Left forelimb (tissue), 1 donor: ENCODE data around the gene CPTP.
"Not testable (repeated sequence)": the region's sequence is repeated elsewhere in the genome, so short reads cannot be mapped to it uniquely, and the experiment has no call there.

Experiments used
- DNase-seq: peaks from one replicate; pipeline ENCODE4 v3.0.0-alpha.2; 2018; ENCODE audit warnings: low spot score

CPTP gene

DNA sequence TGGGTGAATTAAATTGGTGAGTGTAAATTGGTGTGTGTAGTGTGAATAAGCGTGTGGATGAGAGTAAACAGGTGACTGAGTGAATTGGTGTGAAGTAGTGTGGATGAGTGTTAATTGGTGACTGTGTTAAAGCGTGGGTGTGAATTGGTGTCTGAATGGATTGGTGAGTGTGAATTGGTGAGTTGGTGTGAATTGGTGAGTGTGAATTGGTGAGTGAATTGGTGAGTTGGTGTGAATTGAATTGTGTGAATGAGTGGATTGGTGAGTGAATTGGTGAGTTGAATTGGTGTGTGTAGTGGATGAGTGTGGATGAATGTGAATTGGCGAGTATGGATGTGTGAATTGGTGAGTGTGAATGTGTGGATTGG is 42.1 kb downstream of the CPTP start:
- DNase-seq, result no peak

DNA sequence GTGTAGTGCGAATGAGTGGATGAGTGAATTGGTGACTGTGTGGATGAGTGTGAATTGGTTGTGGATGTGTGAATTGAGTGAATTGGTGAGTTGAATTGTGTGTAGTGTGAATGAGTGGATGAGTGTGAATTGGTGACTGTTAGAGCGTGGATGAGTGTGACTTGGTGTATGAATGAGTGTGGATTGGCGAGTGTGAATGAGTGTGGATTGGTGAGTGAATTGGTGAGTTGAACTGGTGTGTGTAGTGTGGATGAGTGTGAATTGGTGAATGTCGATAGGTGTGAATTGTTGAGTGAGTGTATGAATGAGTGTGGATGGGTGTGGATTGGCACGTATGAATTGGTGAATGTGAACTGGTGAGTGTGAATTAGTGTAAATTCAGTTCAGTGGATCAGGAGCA is 42.7 kb downstream of the CPTP start:
- no peak for DNase-seq

DNA sequence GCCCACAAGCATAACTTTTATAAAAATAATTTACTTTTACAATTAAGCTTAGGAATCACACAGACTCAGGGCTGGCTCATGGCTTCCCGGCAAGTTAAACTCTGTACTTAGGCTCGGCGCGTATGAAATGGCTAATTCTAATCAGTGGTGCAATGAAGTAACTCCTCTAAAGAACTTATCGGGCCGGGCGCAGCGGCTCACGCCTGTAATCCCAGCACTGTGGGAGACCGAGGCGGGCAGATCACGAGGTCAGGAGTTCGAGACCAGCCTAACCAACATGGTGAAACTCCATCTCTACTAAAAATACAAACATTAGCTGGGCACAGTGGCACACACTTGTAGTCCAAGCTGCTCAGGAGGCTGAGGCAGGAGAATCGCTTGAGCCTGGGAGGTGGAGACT is 45.5 kb downstream of the CPTP start:
- DNase-seq, result not testable (repeated sequence)

DNA sequence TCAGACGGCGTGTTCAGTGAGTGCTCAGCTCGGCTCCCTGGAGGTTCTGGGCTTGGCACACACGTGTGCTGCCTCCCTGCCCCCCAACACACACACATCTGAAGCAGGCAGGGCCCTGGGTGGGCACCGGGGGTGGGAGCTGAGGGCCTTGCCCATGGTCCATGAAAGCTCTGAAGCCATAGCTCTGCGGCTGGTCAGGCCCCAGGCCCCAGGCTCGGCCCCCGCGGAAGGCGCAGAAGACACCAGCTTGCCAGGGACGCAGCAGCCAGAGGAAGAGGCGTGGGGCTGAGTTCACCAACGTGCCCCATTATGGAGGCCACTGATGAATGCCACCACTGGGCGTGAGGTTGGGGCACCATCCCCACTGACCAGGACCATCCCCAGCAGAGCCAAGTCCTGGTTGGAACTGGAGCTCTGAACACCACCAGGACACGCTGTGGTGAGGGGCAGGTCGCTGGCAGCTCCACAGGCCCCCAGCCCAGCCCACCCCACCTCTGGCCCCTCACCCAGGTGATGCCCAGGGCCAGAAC is 46.2 kb downstream of the CPTP start:
- DNase-seq, result no peak

DNA sequence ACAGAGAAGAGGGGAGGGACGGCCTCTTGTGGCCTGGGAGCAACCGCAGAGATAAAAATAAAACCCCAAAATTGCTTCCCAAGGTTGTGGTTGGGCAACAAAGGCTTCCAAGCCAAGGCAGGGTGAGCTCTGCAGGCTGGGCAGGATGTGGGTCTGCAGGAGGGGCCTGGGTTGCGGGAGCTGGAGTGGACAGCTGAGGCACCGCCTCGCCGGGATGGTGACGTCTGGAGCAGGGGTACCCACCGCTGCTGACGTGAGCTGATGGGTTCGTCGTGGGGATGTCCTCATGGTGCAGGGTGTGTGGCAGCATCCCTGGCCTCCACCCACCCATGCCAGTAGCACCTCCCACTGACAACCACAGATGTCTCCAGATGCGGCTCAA is 46.8 kb downstream of the CPTP start:
- DNase-seq, result no peak

DNA sequence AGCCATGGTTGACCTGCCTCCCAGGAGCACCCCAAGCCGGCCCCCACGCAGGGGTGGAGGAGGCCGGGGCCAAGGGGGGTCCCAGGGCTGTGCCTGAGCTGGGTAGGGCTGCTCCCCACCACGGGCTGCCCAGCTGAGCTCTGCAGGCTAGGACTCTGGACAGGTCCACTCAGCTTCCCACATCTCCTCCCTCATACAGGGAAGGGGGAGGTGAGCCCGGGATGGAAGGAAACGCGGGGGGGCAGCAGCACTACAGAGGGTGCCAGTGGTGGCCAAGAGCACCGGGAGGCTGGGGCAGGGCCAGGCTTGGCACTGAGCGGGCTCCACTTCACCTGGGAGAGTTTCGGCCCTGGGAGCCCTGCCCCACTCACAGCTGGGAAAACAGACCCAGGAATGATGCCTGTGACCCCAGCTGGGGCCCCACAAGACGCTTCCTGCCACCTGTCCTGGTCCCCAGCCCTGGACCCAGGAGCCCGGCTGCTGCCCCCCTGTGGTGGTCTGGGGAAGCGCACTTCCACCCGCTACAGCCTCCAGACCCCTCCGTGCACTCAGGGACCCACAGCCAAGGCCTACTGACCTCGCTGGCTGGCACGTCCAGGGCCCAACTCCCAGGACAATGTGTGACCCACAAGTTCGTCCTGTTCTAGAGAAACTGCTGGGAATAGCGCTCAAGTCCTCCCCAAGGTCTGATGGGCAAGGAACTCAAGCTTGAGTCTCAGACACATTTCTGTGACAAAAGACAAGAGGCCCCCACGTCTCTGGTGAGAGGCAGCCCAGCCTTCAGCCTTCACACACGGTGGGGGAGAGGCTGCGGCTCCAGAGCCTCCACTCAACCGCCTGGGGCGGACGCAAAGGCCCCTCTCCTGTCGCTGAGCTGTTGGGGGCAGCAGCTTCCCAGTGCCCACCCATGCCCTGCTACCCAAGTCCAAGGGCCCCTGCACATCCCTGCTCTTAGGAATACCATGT is 47.4 kb downstream of the CPTP start:
- peak; percentile 85 for DNase-seq

DNA sequence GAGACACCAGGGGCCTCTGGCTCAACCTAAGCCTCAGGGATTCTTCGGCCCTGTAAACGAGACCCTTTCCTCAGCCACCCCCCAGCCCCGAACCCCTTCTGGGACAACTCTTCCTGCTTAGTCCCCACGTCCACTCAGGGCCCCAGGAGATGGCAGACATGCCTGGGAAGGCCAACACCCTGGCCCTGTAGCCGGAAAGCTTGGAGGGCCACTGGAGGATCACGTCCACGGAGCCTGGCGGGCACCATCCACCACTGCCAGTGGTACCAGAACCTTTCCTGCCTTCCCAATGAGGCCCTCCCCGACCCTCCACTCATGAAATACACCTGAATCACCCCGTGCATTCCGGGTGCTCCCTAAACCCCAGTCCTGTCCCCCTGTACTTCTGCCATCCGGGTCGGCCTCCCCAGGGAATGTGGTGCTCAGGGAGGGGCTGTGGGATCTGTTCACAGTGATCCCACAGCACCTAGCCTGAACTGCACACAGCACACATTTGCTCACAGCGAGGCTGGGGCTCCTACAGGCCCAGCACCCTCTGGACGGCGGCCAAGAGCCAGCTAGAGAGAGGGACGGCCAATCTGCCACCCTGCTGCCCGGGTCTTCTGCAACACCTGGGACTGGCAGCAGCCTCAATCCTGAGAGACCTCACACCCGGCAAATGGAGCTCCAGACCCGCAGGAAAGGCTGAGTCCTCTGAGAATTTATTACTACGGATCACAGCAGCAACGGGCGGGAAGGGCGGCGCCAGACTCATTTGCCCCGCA is 48.6 kb downstream of the CPTP start:
- no peak for DNase-seq

DNA sequence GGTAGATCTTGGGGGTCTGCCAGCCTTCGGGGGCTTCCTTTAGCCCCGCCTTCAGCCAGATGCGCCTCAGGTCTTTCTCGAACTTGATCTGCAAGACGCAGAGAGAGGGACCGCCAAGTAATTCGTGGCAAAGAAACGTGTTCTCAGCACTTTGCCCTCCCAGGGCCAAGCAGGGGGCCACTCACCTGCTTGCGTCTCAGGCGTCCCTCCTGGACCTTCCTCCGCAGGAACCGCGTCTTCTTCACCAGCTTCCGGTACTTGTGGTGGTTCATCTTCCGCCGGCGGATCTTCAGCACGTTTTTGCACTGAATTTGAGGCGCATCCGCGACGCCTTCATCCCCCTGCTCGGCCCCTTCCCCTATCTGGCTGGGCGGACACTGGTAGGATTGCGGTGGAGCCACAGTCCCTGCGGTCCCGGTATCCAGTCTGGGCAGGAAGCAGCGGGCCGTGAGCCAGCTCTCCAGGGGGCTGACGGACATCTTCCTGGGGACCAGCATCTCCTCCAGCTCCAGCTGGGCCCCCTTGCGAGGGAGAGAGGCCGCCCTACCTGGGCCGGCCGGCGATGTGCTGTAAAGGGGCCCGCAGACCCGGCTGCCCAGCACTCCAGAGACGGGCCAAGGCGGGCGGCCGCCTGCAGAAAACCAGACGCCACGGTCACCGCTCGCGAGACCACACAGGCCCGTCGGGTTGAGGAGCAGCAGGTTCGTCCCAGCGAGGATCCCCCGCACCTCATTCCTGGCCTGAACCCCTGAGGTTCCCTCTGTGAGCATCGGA is 49.4 kb downstream of the CPTP start:
- no peak for DNase-seq

DNA sequence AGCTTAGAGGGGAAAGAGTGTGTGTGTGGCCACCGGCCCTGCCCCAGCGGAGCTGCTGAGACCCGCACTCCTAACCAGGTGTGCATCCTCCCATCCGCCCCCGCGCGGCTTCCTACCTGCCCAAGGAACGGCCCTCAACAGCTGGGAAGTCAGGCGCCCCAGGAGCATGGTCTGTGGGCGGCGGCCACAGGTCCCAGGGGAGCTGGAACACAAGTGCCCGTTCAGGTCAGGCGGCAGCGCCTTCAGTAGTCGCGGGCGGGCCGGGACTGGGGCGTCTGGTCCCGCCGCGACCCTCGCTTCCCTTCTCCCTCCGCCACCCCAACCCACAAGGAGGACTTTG is 50.0 kb downstream of the CPTP start:
- DNase-seq, result no peak

DNA sequence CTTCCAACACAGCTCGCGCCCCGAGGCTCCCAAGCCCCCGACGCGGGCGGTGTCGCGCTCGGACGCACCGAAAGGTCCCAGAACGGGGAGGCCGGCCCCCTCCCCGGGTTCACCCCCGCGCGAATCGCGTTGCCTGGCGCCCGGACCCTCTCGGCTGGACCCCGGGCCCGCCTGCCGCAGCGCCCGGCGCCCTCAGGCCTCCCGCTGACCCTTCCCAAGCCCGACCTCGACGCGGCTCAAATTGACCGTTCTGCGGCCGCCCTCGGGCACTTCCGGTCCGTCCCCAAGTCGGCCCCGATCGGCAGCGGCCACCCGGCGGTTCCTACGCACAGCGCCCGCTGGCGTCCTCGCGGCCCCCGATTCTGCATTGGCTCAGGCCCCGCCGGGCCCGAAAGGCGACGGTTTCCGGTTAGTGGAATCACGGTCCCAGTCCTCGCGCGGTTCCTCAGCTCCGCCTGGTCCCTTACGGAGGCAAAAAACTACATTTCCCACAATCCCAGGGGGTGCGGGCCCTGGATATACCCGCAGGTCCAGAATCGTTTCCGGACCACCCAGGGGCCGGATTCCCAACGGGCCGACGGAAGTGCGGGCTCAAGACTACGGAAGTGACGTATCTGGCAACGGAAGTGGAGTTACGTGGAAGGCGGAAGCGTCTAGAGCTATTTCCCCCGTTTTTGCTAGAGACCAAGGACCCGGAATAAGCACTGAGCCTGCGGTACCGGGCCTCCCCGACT is 50.5 kb downstream of the CPTP start, which contains the start of gene AURKAIP1:
TSS of gene AURKAIP1 (minus strand) at position 279 of the 734 bp plus-strand sequence. CDS start 451 bp downstream, outside the sequence.
- DNase-seq, result peak; percentile 99

DNA sequence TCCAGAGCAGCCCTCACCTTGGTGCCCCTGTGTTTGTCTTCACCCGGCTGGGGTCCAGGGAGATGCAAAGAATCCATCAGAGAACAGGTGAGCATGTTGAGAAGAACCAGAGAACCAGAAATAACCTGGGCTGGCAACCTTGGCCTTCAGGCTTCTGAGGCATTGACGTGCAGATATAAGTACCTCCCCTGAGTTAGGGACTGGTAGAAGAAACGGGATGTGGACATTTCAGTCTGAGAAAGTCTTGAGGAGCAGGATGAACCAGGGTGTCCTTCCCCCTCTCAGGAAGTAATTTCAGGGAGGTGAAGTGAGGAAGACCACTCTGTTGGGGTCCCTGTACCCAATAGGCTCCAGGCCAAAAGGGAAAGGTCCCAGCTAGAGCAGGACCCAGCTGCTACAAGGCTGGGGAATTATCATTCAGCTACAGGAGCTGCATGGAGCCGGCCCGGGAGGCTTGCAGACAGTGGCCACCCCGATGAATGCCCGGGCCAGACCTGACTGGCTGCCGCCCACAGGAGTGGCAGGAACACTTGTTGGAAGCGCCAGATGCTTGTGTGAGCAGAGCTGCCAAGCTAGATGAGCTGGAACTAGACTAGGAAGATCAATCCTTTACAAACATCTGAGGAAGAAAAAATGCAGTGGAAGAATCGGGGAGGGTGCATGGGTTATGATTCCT is 52.1 kb downstream of the CPTP start:
- DNase-seq, result no peak

DNA sequence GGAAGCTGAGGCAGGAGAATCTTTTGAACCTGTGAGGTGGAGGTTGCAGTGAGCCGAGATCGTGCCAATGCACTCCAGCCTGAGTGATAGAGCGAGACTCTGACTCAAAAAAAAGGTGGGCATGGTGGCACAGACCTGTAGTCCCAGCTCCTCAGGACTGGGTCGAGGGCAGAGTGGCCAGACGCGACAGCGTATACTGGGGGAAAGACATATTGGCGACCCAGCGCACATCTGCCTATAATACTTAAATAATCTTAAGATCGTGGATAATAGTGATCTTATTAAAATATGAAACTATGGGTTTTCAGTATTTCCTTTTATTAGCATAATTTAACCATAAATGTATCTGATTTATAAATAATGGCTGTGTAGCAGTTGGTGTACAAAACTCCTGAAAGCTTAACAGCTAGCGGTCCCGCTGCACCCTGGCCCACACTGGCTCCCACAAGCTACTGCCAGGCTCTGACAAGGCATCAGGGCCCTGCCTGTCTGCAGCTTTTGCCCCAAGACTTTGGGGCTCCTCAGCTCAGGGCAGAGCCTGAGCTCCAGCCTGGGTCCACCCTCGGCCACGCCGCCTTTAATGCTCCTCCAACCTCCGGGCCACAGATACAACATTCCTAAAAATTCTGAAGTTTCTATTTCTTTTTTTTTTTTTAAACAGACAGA is 53.1 kb downstream of the CPTP start:
- DNase-seq, result no peak
